Measurements from ENCODE around the gene PKNOX2.

The PKNOX2 gene

DNA sequence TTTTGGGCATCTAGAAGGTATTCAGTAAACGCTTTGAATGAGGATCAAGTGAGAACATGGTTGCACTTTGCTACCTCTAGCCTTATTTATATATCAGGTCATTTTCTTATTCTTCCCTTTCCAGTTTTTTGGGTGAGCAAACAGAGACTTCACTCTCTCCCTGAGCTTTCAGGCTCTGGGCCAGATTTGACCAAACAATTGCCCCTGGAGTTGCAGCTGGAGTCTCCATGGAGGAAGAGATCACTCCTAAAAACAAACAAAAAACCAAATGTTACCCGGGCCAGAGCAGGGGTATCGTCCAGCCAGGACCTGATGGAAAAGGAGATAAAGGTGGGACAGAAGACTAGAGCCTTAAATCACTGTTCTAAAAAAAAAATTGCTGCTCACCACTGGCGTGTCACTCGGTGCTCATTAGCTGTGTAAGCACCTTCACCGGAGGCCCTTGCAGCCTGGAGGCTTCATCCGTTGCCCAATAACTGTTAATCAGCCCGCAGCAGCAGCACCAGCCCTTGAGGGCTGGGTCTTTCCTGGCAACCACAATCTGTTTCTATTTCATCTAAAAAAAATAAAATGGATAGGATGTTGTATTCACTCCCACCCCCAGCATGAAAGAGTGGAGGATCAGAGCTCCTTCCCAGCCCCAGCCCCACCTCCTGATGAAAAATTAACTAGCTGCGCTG is 125.0 kb downstream of the PKNOX2 start:
- no peak for DNase-seq

DNA sequence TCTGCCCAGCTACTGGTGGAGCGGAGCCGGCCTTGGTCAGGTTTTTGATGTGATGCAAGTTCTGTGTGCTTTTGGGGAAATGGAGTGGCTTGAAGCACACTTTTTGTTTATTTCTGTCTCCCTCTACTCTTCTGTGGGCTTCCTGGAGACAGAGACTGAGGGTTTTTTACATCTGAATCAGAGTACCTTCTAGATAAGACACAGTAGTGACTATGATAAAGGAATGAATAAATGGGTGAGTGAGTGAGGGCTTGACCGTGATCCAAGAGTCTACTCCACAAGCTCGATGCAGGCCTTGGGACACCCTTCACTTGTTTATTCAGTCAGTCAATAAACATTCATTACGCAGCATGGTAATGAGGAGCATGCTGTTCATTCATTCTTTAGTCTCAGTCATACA is 125.7 kb downstream of the PKNOX2 start:
- no peak for DNase-seq

GRCh38 chr11:125292100-125292499 is 127.5 kb downstream of the PKNOX2 start:
- no peak for DNase-seq

DNA sequence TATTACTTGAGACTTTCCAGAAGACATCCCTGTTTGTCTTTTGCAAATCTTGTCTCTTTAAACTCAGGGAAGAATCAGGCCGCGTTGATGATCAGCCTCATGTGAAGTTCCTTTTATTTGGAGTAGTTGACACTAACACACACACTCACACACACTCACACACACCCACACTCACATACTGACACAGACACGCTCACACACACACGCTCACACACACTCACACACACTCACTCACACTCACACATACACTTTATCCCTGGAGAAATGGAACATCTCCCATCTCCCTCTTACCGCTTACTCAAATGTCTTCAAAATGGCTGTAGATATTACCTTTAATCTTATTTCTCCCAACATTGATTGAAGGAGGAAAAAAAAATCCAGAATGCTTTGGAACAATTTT is 129.0 kb downstream of the PKNOX2 start:
- DNase-seq, result no peak

GRCh38 chr11:125295931-125296330 is 131.4 kb downstream of the PKNOX2 start:
- DNase-seq, result no peak

GRCh38 chr11:125297346-125297915 is 132.9 kb downstream of the PKNOX2 start:
- no peak for DNase-seq

DNA sequence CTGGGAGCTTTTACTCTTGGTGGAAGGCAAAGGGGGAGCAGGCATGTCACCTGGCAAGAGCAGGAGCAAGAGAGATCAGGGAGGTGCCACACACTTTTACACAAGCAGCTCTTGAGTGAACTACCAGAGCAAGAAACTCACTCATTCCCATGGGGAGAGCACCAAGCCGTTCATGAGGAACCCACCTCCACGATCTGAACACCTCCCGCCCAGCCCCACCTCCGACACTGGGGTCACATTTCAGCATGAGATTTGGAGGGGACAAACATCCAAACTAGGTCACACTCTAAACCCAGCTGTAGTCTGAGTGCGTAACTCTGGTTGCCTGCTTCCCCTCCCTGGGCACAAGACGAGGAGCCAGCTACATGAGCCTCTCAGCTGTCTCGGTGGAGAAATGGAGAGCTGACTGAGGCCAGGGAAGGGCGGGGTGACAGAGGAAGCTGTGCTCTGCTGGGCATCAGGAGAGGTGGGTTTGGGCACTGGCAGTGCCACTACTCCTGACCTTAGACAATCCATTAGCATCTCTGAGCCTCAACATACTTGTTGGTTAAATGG is 134.6 kb downstream of the PKNOX2 start:
- no peak for DNase-seq

GRCh38 chr11:125299821-125300220 is 135.3 kb downstream of the PKNOX2 start:
- DNase-seq, result no peak

DNA sequence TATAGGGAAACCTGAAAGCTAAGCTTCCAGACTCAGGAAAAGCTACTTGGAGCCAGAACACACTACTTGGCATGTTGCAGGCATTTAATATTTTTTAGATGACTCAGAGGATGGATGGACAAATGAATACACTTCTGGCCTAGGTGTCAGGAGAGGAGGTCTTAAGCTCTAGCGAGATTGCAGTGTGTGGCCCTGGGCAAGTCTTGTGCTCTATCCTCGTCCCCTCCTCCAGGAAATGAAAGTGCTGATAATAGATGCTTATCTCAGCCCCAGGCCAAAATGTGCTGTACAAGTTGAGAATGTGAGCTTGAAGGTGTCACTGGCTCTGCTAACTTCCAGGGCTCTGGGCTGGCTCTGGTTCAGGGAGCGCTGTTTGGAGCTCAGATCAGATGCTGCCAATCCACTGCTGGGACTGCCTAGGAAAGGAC is 136.3 kb downstream of the PKNOX2 start:
- no peak for DNase-seq

GRCh38 chr11:125301346-125301745 is 136.8 kb downstream of the PKNOX2 start:
- DNase-seq, result no peak

- no peak for DNase-seq
Observed at GRCh38 chr11:125303186-125303585, 138.6 kb downstream of the PKNOX2 start.

DNA sequence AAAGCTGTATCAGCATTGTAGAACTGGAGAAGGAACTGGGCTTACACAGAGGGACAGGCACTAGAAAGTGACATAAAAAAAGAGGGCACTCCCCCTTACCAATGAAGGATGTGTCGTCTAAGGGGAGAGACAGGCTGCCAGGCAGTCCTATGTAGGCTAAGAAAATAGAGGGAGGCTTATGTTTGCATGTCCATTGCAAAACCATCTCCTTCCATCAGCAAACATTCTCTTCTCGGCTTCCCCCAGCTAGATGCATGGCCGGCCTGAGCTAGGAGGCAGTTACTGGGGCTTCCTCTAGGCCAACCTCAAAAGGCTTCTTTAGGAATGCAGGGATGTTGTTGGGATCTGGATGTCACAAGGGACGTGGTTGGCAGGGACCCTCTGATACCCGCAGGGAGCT is 139.1 kb downstream of the PKNOX2 start:
- DNase-seq, result no peak

DNA sequence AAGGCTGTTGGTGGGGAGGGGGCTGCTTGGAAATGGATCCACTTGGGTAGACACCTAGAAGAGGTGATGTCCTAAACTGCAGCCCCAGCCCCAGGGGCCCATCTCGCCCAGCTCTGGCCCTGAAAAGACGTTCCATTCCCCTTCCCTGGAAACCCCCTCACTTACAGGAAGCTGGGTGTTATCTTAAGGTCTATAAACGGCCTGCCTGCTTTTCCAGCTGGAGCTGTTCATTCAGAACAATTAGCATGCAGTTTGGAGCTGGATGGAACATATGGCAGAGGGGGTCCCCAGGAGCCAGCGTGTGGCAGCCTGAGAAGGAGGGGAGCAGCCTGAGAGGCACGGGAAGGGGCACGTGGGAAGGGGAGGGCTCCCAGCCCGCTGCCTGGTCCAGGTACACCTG is 139.6 kb downstream of the PKNOX2 start:
- no peak for DNase-seq

GRCh38 chr11:125304876-125305275 is 140.3 kb downstream of the PKNOX2 start:
- DNase-seq, result no peak

DNA sequence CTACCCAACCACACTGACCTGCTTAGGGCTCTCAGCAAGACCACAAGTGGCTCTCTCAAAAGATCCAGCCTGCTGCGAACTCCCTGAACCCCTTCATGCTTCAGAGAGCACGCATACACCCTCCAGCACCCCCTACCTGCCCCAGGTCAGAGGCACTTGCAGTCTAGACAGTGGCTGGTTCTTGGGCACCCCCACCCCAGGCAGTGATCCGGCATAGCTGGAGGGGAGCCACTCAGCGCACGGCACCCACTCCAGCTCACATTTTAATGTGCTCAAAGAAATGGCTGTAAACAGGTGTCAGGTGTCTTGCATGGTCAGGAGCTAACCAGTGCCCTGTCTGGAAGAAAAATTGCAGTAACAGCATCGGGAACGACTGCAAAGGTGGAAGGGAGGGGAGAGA is 140.8 kb downstream of the PKNOX2 start:
- no peak for DNase-seq

DNA sequence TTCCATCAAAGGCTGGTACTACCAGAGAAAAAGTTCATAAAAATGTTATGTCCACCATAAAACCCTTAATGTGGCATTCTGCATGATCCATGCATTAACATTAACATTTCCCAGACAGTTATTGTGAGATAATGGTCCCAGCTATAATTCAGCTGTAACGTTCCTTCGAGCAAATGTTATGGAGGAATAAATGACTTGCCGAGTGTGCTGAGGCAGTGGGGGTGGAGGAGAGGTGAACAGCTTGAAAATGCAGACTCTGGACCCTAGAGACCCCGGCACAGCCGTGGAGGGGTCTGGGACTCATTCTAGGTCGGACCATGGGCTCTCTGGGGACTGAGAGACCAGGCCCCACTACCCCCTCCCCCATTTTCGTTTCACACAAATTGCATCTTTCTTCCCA is 141.9 kb downstream of the PKNOX2 start:
- DNase-seq, result no peak

DNA sequence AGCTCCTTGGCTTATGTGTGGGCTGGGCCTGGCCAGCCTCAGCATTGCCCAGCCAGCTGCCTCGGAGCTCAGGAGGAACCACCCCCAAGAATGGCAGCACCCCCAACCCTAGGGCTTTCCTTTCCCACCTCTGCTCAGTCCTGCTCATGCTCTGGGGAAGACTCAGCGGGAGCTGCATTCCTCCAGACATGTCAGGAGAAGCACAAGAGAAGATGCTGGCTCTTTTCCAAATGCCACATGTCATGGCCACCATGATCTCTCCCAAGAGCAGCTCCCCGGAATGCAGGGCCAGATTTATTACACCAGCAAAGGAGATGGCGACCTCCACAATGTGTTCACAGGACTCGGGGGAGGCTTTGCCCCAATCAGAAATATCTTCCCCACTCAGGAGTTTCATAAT is 143.7 kb downstream of the PKNOX2 start:
- no peak for DNase-seq

- no peak for DNase-seq
Observed at GRCh38 chr11:125312391-125312790, 147.8 kb downstream of the PKNOX2 start.

DNA sequence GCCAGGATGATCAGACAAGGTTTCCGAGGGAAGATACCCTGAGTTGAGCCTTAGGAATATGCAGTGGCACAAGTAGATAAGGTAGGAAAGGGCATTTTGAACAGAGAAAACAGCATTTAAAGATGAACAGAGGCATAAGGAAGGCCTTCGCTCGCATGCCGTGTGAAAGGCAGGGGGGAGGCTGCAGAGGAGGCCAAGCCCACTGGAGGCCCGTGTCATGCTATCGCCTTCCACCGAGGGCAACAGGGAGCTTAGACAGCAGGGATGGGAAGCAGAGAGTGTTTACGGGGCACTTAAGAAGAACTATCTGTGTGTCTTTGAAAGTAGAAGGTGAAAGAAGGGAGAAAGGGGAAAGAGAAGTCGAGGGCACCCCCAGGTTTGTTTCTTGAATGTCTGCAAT is 148.3 kb downstream of the PKNOX2 start:
- no peak for DNase-seq

- DNase-seq, result no peak
Observed at GRCh38 chr11:125313271-125314219, 149.0 kb downstream of the PKNOX2 start.

DNA sequence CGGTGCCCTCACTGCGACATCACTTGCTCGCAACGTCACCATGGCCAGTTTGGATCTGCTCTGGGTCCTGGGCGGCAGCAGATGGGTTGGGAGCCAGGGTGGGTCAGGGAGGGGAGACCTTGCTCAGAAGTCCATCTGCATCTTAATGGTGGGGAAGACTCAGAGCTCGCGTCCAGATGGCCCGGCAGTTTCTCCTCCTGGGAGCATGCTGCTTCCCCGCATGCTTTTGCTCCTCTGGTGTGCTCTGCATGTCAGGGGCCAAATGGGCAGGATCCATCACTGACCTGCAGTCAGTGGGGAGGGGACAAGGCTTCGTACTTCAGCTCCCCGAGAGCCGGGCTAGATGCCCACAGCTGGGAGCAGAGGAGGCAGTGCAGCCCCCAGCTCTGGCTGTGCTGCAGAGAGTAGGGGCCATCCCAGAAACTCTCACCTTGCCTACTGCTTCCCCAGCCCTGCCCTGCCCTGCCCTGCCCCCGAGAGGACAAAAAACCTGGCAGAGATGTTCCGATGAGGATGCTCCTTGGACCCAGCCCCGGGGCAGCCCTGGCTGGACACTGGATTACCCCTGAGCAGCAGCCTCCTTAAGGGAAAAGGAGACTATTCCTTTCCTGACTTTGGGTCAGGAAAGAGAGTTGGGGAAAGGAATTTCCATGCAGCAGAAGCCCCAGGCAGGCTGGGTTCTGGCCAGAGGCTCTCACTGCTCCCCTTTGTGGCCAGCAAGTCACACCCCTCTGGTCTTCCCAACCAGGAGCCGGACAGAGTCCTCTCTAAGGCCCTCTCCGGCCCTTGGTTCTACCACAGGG is 149.9 kb downstream of the PKNOX2 start:
- no peak for DNase-seq

DNA sequence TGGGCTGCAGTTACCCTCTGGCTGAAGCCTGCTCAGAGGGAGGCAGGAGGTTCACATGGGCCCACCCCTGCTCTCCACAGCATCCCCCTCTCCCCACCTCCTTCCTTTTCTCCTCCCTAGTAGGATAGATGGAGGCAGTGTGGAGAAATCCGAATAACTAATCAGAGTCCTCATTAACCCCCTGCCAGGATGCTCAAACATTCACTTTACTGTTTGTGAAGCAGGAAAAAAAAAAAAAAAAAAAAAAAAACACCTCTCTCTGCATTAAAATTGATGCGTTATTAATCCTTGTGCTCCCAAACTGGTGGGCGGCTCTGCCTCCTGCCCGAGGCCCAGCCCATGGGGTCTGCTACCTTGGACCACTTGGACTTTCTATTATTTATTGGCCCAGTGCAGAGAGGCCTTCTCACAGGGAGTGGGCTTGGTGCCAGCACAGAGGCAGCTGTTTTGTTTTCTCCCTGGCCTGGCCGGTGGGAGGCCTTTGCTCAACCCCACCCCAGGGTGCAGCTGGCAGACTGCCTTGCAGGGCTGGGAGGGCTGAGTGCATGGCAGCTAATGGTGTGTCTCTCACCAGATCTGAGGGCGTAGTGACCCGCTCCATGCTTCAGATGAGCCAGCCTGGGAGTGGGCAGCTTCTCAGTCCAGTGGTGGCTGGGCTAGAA is 150.7 kb downstream of the PKNOX2 start:
- no peak for DNase-seq
